Right lobe of liver (tissue), 6 donors: ENCODE data around the gene PIGZ. TPM values are rescaled to one million over a fixed set of nuclear protein-coding genes. Genes with fewer than 3 reads are reported as not detected.

Experiments
- ATAC-seq, 4 donors: fragments of 200-7000 bp; cut with Tn5 transposase; one replicate each; pipeline ENCODE4 v1.9.1; 2020; ENCODE audit warnings: mild to moderate bottlenecking in 4 of 4, moderate library complexity in 4 of 4
- DNase-seq, 3 donors: peaks; one replicate each; pipeline ENCODE4 v3.0.0-alpha.2; 2020
- H3K27ac ChIP-seq, 3 donors: fragments of 200-600 bp; one replicate each; pipeline ENCODE4 v1.8.0; 2022
- H3K27me3 ChIP-seq, 2 donors: fragments of 200-600 bp; one replicate each; pipeline ENCODE4 v1.8.0; 2022
- H3K36me3 ChIP-seq, 4 donors: fragments of 200-600 bp; sonication (generic) in 1 of 4; one replicate each; pipeline versions ENCODE4 v1.5.1 to v1.8.0; 2017 to 2022; ENCODE audit warnings: control low read depth in 1 of 4
- H3K4me1 ChIP-seq, 4 donors: fragments of 200-600 bp; sonication (generic) in 1 of 4; one replicate each; pipeline versions ENCODE4 v1.5.1 to v1.8.0; 2017 to 2022; ENCODE audit warnings: control low read depth in 1 of 4
- H3K4me3 ChIP-seq, 3 donors: fragments of 200-600 bp; one replicate each; pipeline ENCODE4 v1.8.0; 2022
- H3K9me3 ChIP-seq, 4 donors: fragments of 200-600 bp; sonication (generic) in 1 of 4; one replicate each; pipeline versions ENCODE4 v1.5.1 to v1.8.0; 2017 to 2022; ENCODE audit warnings: control low read depth in 1 of 4
- CTCF ChIP-seq, 4 donors: fragments of 200-600 bp in 3 of 4; fragments of 450-650 bp in 1 of 4; IDR thresholded peaks; one replicate each; pipeline versions ENCODE4 v1.5.1 to v1.8.0; 2016 to 2022; ENCODE audit warnings: antibody characterized with exemption in 4 of 4, mild to moderate bottlenecking in 2 of 4
- POLR2A ChIP-seq: fragments of 450-650 bp; IDR thresholded peaks from one replicate; pipeline ENCODE4 v1.6.1; 2017; ENCODE audit warnings: antibody characterized with exemption, mild to moderate bottlenecking
- WGBS: methylation state at CpG from one replicate; pipeline ENCODE4 v1.1.6; 2018; ENCODE audit warnings: low coverage, low lambda C conversion rate; ENCODE audit not compliant: insufficient coverage; ENCODE audit errors: missing lambda C conversion rate; 5-methylcytosine and 5-hydroxymethylcytosine counted together
- intact Hi-C, 2 donors: fragments of 100-400 bp; cut with DNase I; formaldehyde crosslinking; loops; one replicate each; pipeline versions ENCODE4 v1.11.2 to v1.14.1; 2022
- total RNA-seq, 6 experiments: library from RNA; depleted of rRNA in 2 of 6; stranded (reverse); fragments of >200 nt in 2 of 6; fragmentation: NEBNext Ultra II Directional in 3 of 6; extraction: Animal tissue kit (Norgen Biotek cat#: 25700) in 3 of 6; gene quantifications; one replicate each; pipeline versions ENCODE4 v1.1.0 to v1.2.4, GENCODE V29; 2016 to 2023
- donor health status: DM: no; HTN: yes; CAD: no.
- donor health status: DM: no; HTN: no; CAD: no.
- donor health status: DM: no; HTN: no; CAD: no.
- donor health status: DM: no; HTN: yes; CAD: no.
- donor health status: DM: no; HTN: yes; CAD: no.

Gene PIGZ
- total RNA-seq, 6 experiments from 2014 or later = 1.2 to 2.8 (median 2.4) TPM

- no peak for TF ChIP-seq CTCF (IDR thresholded peaks at IDR 0.05)
- TF ChIP-seq POLR2A = no peak
- ATAC-seq (no peak), DNase-seq (no peak)
- 96% methylated on average over 6 of the region's 6 CpGs for WGBS
- Histone ChIP-seq H3K36me3 (no peaks in the 10 kb centered on the region), H3K27me3 (no peaks in the 10 kb centered on the region), H3K4me3 (no peak overlapping the region), H3K9me3 (no peaks in the 10 kb centered on the region), H3K27ac (no peak overlapping the region), H3K4me1 (no peaks in the 10 kb centered on the region)
- intact Hi-C loops = no loop called here
Observed at GRCh38 chr3:197014024-197014423, 45.4 kb upstream of the PIGZ start.

GRCh38 chr3:197012540-197012883 lies 43.9 kb upstream of the PIGZ start:
- TF ChIP-seq POLR2A (no peak), CTCF (IDR thresholded peaks at IDR 0.05) (no peak)
- Histone ChIP-seq H3K4me3 (no peak overlapping the region), H3K9me3 (no peaks in the 10 kb centered on the region), H3K27ac (no peak overlapping the region), H3K27me3 (no peaks in the 10 kb centered on the region), H3K4me1 (no peaks in the 10 kb centered on the region), H3K36me3 (no peaks in the 10 kb centered on the region)
- 87% methylated on average over 7 of the region's 7 CpGs for WGBS
- DNase-seq = no peak
- intact Hi-C loops = no loop called here
- ATAC-seq = no peak

- Histone ChIP-seq H3K36me3 (no peaks in the 10 kb centered on the region), H3K4me3 (no peak overlapping the region), H3K27ac (no peak overlapping the region), H3K27me3 (no peaks in the 10 kb centered on the region), H3K4me1 (no peaks in the 10 kb centered on the region), H3K9me3 (no peaks in the 10 kb centered on the region)
- DNase-seq (no peak), ATAC-seq (no peak)
- intact Hi-C loops = no loop called here
- no CpG with 5 or more reads among the region's 25 CpGs for WGBS
- no peak for TF ChIP-seq POLR2A
- no peak for TF ChIP-seq CTCF (IDR thresholded peaks at IDR 0.05)
Observed at GRCh38 chr3:197011780-197012539, 43.3 kb upstream of the PIGZ start.

- Histone ChIP-seq H3K27me3 (no peaks in the 10 kb centered on the region), H3K27ac (no peak overlapping the region), H3K4me3 (no peak overlapping the region), H3K9me3 (no peaks in the 10 kb centered on the region), H3K36me3 (no peaks in the 10 kb centered on the region), H3K4me1 (no peaks in the 10 kb centered on the region)
- WGBS = 58% methylated on average over 7 of the region's 30 CpGs
- ATAC-seq = no peak
- intact Hi-C loops = no loop called here
- TF ChIP-seq POLR2A = no peak
- DNase-seq = peak in 1 of 3 donors; percentile 20
Observed at GRCh38 chr3:197010556-197011351, 42.1 kb upstream of the PIGZ start.

GRCh38 chr3:197009532-197010019 lies 40.9 kb upstream of the PIGZ start:
- no peak for ATAC-seq
- Histone ChIP-seq H3K4me3 (no peak overlapping the region), H3K9me3 (no peaks in the 10 kb centered on the region), H3K4me1 (no peaks in the 10 kb centered on the region), H3K27ac (no peak overlapping the region), H3K27me3 (no peaks in the 10 kb centered on the region), H3K36me3 (no peaks in the 10 kb centered on the region)
- WGBS = 90% methylated on average over 2 of the region's 20 CpGs
- TF ChIP-seq CTCF (IDR thresholded peaks at IDR 0.05) (no peak), POLR2A (no peak)
- DNase-seq = peak in 1 of 3 donors; percentile 32
- intact Hi-C loops = loop anchor here in 1 of 2 donors (10.0 kb wide), 1 partner anchor 175 kb away; no protein-coding TSS in a partner anchor
